Endothelial cell of umbilical vein (primary cell): ENCODE measurements around the gene TUFT1. TPM values are rescaled to one million over a fixed set of nuclear protein-coding genes. Genes with fewer than 3 reads are reported as not detected.

Experiments
- BruUV-seq: library from RNA; stranded (reverse); fragments of 400-500 nt; replicated peaks from 2 replicates; lab custom pipeline; 2021; lab: Mats Ljungman, UMichigan
- CTCF ChIA-PET: fragments of 300-600, 350-600 bp; sonication (Branson Sonifier 250); formaldehyde crosslinking; loops from one replicate; lab custom pipeline; 2021; ENCODE audit warnings: antibody characterized with exemption, inconsistent platforms; lab: Charles Lee
- POLR2A ChIA-PET: fragments of 300-600, 350-600 bp; sonication (Branson Sonifier 250); formaldehyde crosslinking; loops from one replicate; lab custom pipeline; 2021; ENCODE audit warnings: antibody characterized with exemption, inconsistent platforms; lab: Charles Lee
- DNase-seq: peaks from one replicate; pipeline ENCODE4 v3.0.0-alpha.2; 2011; ENCODE audit warnings: low read depth, low spot score
- FAIRE-seq: peaks from 2 replicates; lab custom pipeline; 2011; peaks lifted over from hg19 to GRCh38; lab: Jason Lieb, UNC
- H2AFZ ChIP-seq: 2 replicates; pipeline ENCODE4 v1.6.0; 2012; ENCODE audit warnings: low read depth, low read length, control low read depth, inconsistent platforms
- H3K27ac ChIP-seq: 2 replicates; pipeline ENCODE4 v1.5.1; 2011; ENCODE audit warnings: low read depth, mild to moderate bottlenecking, control low read depth, low read length, moderate library complexity; ENCODE audit not compliant: insufficient read depth
- H3K27me3 ChIP-seq, 2 experiments: 2 replicates each; pipeline versions ENCODE4 v1.6.0 to v1.6.1; 2011; ENCODE audit warnings: low read length in 2 of 2, mixed read lengths in 1 of 2; ENCODE audit not compliant: control insufficient read depth in 2 of 2, insufficient read depth in 2 of 2
- H3K36me3 ChIP-seq, 2 experiments: 2 replicates in 1 of 2; 3 replicates in 1 of 2; pipeline ENCODE4 v1.5.1; 2011; ENCODE audit warnings: low read length in 2 of 2, mild to moderate bottlenecking in 1 of 2, moderate library complexity in 1 of 2; ENCODE audit not compliant: control insufficient read depth in 2 of 2, insufficient read depth in 2 of 2; ENCODE audit errors: extremely low read depth in 1 of 2
- H3K4me1 ChIP-seq: 3 replicates; pipeline ENCODE4 v1.5.1; 2011; ENCODE audit warnings: mild to moderate bottlenecking, low read length; ENCODE audit not compliant: control insufficient read depth, insufficient read depth; ENCODE audit errors: extremely low read depth
- H3K4me2 ChIP-seq: 2 replicates; pipeline ENCODE4 v1.6.1; 2011; ENCODE audit warnings: low read length, control low read depth, mixed read lengths; ENCODE audit not compliant: insufficient read depth
- H3K4me3 ChIP-seq, 3 experiments: fragments of 200-600 bp in 1 of 3; sonication (generic), shearing (Covaris generic) in 1 of 3; replicated peaks in 1 of 3; 2 replicates each; pipeline ENCODE4 v1.5.1; 2011 to 2016; ENCODE audit warnings: control low read depth in 3 of 3, low read length in 3 of 3, mild to moderate bottlenecking in 2 of 3, inconsistent platforms in 1 of 3, low read depth in 1 of 3, moderate library complexity in 1 of 3; ENCODE audit not compliant: insufficient read depth in 1 of 3
- H3K79me2 ChIP-seq: 2 replicates; pipeline ENCODE4 v1.6.0; 2012; ENCODE audit warnings: low read length, inconsistent platforms; ENCODE audit not compliant: control insufficient read depth, insufficient read depth
- H3K9ac ChIP-seq: replicated peaks from 2 replicates; pipeline ENCODE3; 2011; ENCODE audit warnings: low read length, control low read depth; ENCODE audit not compliant: insufficient read depth; ENCODE audit errors: extremely low read depth
- H3K9me1 ChIP-seq: replicated peaks from 3 replicates; pipeline ENCODE4 v1.6.0; 2011; ENCODE audit warnings: mild to moderate bottlenecking, low read length; ENCODE audit not compliant: control insufficient read depth, insufficient read depth; ENCODE audit errors: extremely low read depth
- H3K9me3 ChIP-seq: replicated peaks from 2 replicates; pipeline ENCODE4 v1.5.1; 2012; ENCODE audit warnings: low read length, inconsistent platforms; ENCODE audit not compliant: control insufficient read depth, insufficient read depth
- H4K20me1 ChIP-seq: replicated peaks from 2 replicates; pipeline ENCODE3; 2011; ENCODE audit warnings: mild to moderate bottlenecking, low read length; ENCODE audit not compliant: control insufficient read depth, insufficient read depth; ENCODE audit errors: extremely low read depth
- CTCF ChIP-seq, 2 donors: IDR thresholded peaks; 1 replicate in 1 of 2; 2 replicates in 1 of 2; pipeline ENCODE4 v1.5.1; 2011; ENCODE audit warnings: low read length in 2 of 2, mild to moderate bottlenecking in 2 of 2, moderate library complexity in 2 of 2, control low read depth in 1 of 2, inconsistent platforms in 1 of 2, low read depth in 1 of 2; ENCODE audit not compliant: insufficient read depth in 1 of 2; ENCODE audit errors: extremely low read depth in 1 of 2
- EZH2 ChIP-seq: IDR thresholded peaks from 2 replicates; pipeline ENCODE4 v1.6.1; 2012; ENCODE audit warnings: borderline replicate concordance, low read depth, mild to moderate bottlenecking, moderate library complexity, low read length, inconsistent platforms; ENCODE audit not compliant: severe bottlenecking
- FOS ChIP-seq: IDR thresholded peaks from 2 replicates; pipeline ENCODE4 v1.6.1; 2011; ENCODE audit warnings: mild to moderate bottlenecking, low read length, moderate library complexity, borderline replicate concordance; ENCODE audit not compliant: insufficient read depth
- GATA2 ChIP-seq: IDR thresholded peaks from 2 replicates; pipeline ENCODE4 v1.7.0; 2011; ENCODE audit warnings: low read depth, mild to moderate bottlenecking, moderate library complexity, mixed read lengths, low read length; ENCODE audit not compliant: insufficient read length, insufficient read depth
- JUN ChIP-seq: IDR thresholded peaks from 2 replicates; pipeline ENCODE4 v1.6.1; 2011; ENCODE audit warnings: borderline replicate concordance, low read depth; ENCODE audit not compliant: insufficient read length, insufficient read depth
- MAX ChIP-seq: IDR thresholded peaks from 2 replicates; pipeline ENCODE4 v1.6.1; 2011; ENCODE audit not compliant: insufficient read depth, insufficient read length
- MYC ChIP-seq: IDR thresholded peaks from one replicate; pipeline ENCODE4 v1.6.1; 2011; ENCODE audit warnings: mild to moderate bottlenecking, low read depth, low read length
- POLR2A ChIP-seq: IDR thresholded peaks from 2 replicates; pipeline ENCODE4 v1.6.1; 2012; ENCODE audit warnings: low read depth, mild to moderate bottlenecking, control low read depth, low read length
- POLR2AphosphoS5 ChIP-seq: IDR thresholded peaks from 2 replicates; pipeline ENCODE4 v1.6.1; 2012; ENCODE audit warnings: low read depth, mild to moderate bottlenecking, control low read depth, low read length, moderate library complexity; ENCODE audit not compliant: insufficient read depth
- dilution Hi-C: fragments of 300-500 bp; cut with MboI; formaldehyde crosslinking; loops from one replicate; pipeline ENCODE4 v1.15.0; 2019; ENCODE audit warnings: low sequenced_read_pairs; ENCODE audit not compliant: extremely low pct_ligation_motif_present
- intact Hi-C: fragments of 100-400 bp; cut with micrococcal nuclease; formaldehyde crosslinking; loops from one replicate; pipeline ENCODE4 v1.10.0; 2022
- polyA plus RNA-seq, 4 experiments: library from polyadenylated mRNA; depleted of rRNA in 3 of 4; stranded (reverse) in 3 of 4; unstranded in 1 of 4; fragments of >200 nt; gene quantifications; 2 replicates each; pipeline versions ENCODE4 v1.2.1 to v1.2.3, GENCODE V29; 2011 to 2012; ENCODE audit warnings: missing spikeins in 1 of 4
- total RNA-seq: library from RNA; stranded (reverse); gene quantifications from 2 replicates; pipeline ENCODE4 v1.2.3, GENCODE V29; 2021

TUFT1 gene
- total and polyA plus RNA-seq, 2 donors (not counting 3 experiments of a cell fraction or from before 2014, with no cell fraction given) = 4.3 to 5.1 TPM

GRCh38 chr1:151549199-151549598 lies 9.1 kb downstream of the TUFT1 start:
- POLR2A ChIA-PET = no interaction called here
- intact Hi-C loops = no loop called here

More at GRCh38 chr1:151549199-151549598, 9.1 kb downstream of the TUFT1 start:
- TF ChIP-seq FOS (no peak), MYC (no peak), MAX (no peak), CTCF (IDR thresholded peaks at IDR 0.05; ENCODE audit: extremely low read depth in 1 of 2, insufficient read depth in 1 of 2, low read depth in 1 of 2, low read length in 2 of 2) (no peak), GATA2 (no peak), POLR2AphosphoS5 (no peak), POLR2A (no peak), EZH2 (no peak), JUN (no peak)
- no peak for DNase-seq
- BruUV-seq = no TSS peak
- Histone ChIP-seq H3K36me3 (no peaks in the 10 kb centered on the region), H3K27ac (no peak overlapping the region), H4K20me1 (no peaks in the 10 kb centered on the region), H3K27me3 (no peaks in the 10 kb centered on the region), H3K4me1 (peaks cover 11% of the 10 kb centered on the region), H2AFZ (no peak overlapping the region), H3K79me2 (no peaks in the 10 kb centered on the region), H3K9ac (no peak overlapping the region), H3K4me3 (no peak overlapping the region), H3K9me3 (no peaks in the 10 kb centered on the region), H3K4me2 (no peak overlapping the region), H3K9me1 (no peaks in the 10 kb centered on the region)
- FAIRE-seq = no peak
- dilution Hi-C loops = no loop called here
- CTCF ChIA-PET = interaction anchor here (1.0 to 1.6 kb wide), 3 partner anchors 14 to 36 kb away, joined by 3 to 4 read pairs (median 3); no protein-coding TSS in a partner anchor
